Measurements from ENCODE around the gene SCN4A. TPM values are rescaled to one million over a fixed set of nuclear protein-coding genes. Genes with fewer than 3 reads are reported as not detected.

Gene SCN4A
- total and polyA plus RNA-seq, 2 of the 13 experiments (the other 11 are each of a cell fraction or from before 2014, with no cell fraction given): 0.02 to 0.03 TPM

DNA sequence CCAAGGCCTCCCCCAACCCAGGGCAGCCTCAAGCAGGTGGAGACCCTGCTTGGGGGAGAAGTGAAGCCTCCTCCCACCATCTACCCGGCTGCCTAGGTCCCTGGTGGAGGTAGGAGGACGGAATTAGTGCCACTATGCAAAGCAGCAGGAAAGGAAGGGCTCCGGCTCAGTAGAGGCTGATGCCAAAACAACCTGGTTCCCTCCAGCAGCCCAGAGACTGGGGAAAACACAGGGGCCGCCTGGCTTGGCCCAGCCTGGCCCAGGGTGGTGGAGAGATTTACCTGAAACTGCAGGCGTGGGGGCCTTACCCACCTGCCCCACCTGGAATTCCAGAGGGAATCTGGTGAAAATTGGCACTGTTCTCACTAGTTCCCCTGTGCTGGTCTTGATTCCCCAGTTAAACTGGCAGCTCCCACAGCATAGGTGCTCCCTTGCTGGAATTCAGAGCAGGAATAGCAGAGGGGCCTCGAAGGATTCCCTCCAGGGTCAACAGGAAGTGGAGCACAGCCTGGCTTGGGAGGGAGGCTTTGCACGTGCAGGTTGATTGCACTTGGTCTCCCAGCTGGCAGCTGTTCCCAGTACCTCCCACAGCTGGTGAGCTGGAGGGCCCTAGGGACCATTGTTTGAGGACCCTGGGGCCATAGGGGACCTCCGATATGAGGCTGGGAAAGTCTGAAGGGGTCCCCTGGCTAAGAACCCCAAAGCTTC, 45.1 kb downstream of the SCN4A start (continued):
- no peak for TF ChIP-seq ZBTB21 (CRISPR knock-in tag; IDR thresholded peaks at IDR 0.05)
- no peak for TF ChIP-seq CCDC6 (CRISPR knock-in tag; IDR thresholded peaks at IDR 0.05)
- TF ChIP-seq, protein P1, sequence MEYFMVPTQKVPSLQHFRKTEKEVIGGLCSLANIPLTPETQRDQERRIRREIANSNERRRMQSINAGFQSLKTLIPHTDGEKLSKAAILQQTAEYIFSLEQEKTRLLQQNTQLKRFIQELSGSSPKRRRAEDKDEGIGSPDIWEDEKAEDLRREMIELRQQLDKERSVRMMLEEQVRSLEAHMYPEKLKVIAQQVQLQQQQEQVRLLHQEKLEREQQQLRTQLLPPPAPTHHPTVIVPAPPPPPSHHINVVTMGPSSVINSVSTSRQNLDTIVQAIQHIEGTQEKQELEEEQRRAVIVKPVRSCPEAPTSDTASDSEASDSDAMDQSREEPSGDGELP (IDR thresholded peaks at IDR 0.05; ENCODE audit: borderline replicate concordance, low read depth): peak; percentile 30; the same call in 1 of the 2 replicates
- TF ChIP-seq, protein P2, sequence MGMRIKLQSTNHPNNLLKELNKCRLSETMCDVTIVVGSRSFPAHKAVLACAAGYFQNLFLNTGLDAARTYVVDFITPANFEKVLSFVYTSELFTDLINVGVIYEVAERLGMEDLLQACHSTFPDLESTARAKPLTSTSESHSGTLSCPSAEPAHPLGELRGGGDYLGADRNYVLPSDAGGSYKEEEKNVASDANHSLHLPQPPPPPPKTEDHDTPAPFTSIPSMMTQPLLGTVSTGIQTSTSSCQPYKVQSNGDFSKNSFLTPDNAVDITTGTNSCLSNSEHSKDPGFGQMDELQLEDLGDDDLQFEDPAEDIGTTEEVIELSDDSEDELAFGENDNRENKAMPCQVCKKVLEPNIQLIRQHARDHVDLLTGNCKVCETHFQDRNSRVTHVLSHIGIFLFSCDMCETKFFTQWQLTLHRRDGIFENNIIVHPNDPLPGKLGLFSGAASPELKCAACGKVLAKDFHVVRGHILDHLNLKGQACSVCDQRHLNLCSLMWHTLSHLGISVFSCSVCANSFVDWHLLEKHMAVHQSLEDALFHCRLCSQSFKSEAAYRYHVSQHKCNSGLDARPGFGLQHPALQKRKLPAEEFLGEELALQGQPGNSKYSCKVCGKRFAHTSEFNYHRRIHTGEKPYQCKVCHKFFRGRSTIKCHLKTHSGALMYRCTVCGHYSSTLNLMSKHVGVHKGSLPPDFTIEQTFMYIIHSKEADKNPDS (CRISPR knock-in tag; IDR thresholded peaks at IDR 0.05): no peak
- no peak for TF ChIP-seq NFE2L1 (CRISPR knock-in tag; IDR thresholded peaks at IDR 0.05; ENCODE audit: borderline replicate concordance)
- TF ChIP-seq MYC (CRISPR knock-in tag; IDR thresholded peaks at IDR 0.05; ENCODE audit: borderline replicate concordance): no peak
- no peak for TF ChIP-seq ELF3 (CRISPR knock-in tag; IDR thresholded peaks at IDR 0.05)
- no peak for TF ChIP-seq PHF21A (CRISPR knock-in tag; IDR thresholded peaks at IDR 0.05)
- TF ChIP-seq RARA (CRISPR knock-in tag; IDR thresholded peaks at IDR 0.05): peak; percentile 14; the same call in 1 of the 2 replicates
- TF ChIP-seq GLI4 (CRISPR knock-in tag; IDR thresholded peaks at IDR 0.05; ENCODE audit: borderline replicate concordance): no peak
- TF ChIP-seq DMAP1 (CRISPR knock-in tag; IDR thresholded peaks at IDR 0.05): no peak
- TF ChIP-seq RORA (CRISPR knock-in tag; IDR thresholded peaks at IDR 0.05): no peak
- no peak for TF ChIP-seq ESRRA (CRISPR knock-in tag; IDR thresholded peaks at IDR 0.05; ENCODE audit: low read depth)
- TF ChIP-seq ZNF530 (CRISPR knock-in tag; IDR thresholded peaks at IDR 0.05; ENCODE audit: low read depth): no peak
- TF ChIP-seq ZNF256 (CRISPR knock-in tag; conservative IDR thresholded peaks at IDR 0.05): no peak
- no peak for TF ChIP-seq TEAD3 (CRISPR knock-in tag; optimal IDR thresholded peaks at IDR 0.05; ENCODE audit: borderline replicate concordance)
- no peak for TF ChIP-seq MZF1 (CRISPR knock-in tag; IDR thresholded peaks at IDR 0.05; ENCODE audit: borderline replicate concordance)
- TF ChIP-seq ZNF263 (CRISPR knock-in tag; IDR thresholded peaks at IDR 0.05): peak; percentile 92
- TF ChIP-seq, protein P3, sequence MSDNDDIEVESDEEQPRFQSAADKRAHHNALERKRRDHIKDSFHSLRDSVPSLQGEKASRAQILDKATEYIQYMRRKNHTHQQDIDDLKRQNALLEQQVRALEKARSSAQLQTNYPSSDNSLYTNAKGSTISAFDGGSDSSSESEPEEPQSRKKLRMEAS (IDR thresholded peaks at IDR 0.05): peak; percentile 42; the same call in 1 of the 2 replicates
- TF ChIP-seq ZNF75D (CRISPR knock-in tag; IDR thresholded peaks at IDR 0.05; ENCODE audit: borderline replicate concordance): no peak
- no peak for TF ChIP-seq HNRNPH1 (optimal IDR thresholded peaks at IDR 0.05; ENCODE audit: low read depth, low read length)
- TF ChIP-seq, protein P4, sequence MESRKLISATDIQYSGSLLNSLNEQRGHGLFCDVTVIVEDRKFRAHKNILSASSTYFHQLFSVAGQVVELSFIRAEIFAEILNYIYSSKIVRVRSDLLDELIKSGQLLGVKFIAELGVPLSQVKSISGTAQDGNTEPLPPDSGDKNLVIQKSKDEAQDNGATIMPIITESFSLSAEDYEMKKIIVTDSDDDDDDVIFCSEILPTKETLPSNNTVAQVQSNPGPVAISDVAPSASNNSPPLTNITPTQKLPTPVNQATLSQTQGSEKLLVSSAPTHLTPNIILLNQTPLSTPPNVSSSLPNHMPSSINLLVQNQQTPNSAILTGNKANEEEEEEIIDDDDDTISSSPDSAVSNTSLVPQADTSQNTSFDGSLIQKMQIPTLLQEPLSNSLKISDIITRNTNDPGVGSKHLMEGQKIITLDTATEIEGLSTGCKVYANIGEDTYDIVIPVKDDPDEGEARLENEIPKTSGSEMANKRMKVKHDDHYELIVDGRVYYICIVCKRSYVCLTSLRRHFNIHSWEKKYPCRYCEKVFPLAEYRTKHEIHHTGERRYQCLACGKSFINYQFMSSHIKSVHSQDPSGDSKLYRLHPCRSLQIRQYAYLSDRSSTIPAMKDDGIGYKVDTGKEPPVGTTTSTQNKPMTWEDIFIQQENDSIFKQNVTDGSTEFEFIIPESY (CRISPR knock-in tag; IDR thresholded peaks at IDR 0.05): no peak
- TF ChIP-seq EED (CRISPR knock-in tag; IDR thresholded peaks at IDR 0.05): no peak
- no peak for TF ChIP-seq ZFP90 (CRISPR knock-in tag; IDR thresholded peaks at IDR 0.05; ENCODE audit: borderline replicate concordance)

Measured in HepG2 (cell line).